ENCODE results near the gene NPAS3.

The NPAS3 gene

DNA sequence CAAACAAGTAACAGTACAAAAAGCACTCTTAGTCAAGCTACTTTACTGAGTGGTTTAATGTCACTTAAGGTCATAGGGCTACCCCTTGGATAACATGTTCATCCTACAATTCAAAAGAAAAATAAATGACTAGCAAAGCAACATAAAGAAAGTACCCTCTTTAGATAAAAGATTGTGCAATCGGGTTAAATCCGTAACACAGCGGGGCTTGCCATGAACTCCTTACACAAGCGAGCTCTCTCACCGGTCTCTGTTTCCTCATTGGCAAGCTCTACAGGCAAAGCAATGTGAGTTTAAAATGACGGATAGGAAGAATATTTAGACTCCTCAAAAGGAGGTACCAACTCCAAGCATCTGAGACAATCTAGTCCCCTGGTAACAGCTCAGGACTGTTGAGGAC is 871.6 kb downstream of the NPAS3 start:
- DNase-seq, result no peak

GRCh38 chr14:33811721-33812120 is 873.0 kb downstream of the NPAS3 start:
- DNase-seq, result no peak

- no peak for DNase-seq
Observed at GRCh38 chr14:33812181-33812580, 873.5 kb downstream of the NPAS3 start.

- DNase-seq, result no peak
Observed at GRCh38 chr14:33812601-33813000, 873.9 kb downstream of the NPAS3 start.

GRCh38 chr14:33814010-33814409 is 875.3 kb downstream of the NPAS3 start:
- DNase-seq, result no peak

GRCh38 chr14:33833706-33834465 is 895.2 kb downstream of the NPAS3 start:
- DNase-seq, result no peak

DNA sequence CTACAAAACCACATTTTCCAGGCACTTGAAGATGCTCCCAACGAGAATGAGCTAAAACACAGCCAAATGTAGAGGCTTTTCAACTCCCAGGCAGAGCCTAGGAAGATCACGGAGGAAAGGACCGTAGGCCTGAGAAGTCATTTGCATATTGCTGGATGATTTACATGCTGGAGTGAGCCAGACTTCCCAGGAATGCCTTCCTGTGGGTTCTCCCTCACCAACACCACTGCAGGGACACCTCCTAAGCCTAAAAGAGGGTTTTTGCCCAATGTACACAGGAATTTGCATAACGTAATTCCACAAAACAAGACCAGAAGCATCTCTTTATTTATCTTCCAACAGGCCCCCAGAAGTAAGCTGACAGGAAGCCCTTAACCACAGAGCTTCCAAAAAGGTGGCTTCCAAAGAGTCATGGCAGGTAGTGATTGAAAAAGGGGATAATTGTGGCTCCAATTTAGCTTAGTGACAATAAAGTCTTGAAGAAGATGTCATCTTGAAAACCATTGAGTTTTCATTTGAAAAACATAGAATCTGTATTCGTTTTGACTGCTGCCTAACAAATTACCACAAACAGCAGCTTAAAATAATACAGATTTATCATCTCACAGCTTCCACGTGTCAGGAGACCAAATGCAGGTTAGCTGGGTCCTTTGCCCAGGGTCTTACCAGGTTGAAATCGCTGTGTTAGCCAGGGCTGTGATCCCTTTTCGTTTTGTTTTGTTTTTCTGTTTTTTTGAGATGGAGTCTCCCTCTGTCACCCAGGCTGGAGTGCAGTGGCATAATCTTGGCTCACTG is 896.0 kb downstream of the NPAS3 start:
- DNase-seq, result no peak

- no peak for DNase-seq
Observed at GRCh38 chr14:33835261-33835655, 896.6 kb downstream of the NPAS3 start.

GRCh38 chr14:33835677-33836076 is 897.0 kb downstream of the NPAS3 start:
- DNase-seq, result no peak

- no peak for DNase-seq
Observed at GRCh38 chr14:33836203-33836899, 897.7 kb downstream of the NPAS3 start.

GRCh38 chr14:33836900-33837577 is 898.4 kb downstream of the NPAS3 start:
- no peak for DNase-seq

DNA sequence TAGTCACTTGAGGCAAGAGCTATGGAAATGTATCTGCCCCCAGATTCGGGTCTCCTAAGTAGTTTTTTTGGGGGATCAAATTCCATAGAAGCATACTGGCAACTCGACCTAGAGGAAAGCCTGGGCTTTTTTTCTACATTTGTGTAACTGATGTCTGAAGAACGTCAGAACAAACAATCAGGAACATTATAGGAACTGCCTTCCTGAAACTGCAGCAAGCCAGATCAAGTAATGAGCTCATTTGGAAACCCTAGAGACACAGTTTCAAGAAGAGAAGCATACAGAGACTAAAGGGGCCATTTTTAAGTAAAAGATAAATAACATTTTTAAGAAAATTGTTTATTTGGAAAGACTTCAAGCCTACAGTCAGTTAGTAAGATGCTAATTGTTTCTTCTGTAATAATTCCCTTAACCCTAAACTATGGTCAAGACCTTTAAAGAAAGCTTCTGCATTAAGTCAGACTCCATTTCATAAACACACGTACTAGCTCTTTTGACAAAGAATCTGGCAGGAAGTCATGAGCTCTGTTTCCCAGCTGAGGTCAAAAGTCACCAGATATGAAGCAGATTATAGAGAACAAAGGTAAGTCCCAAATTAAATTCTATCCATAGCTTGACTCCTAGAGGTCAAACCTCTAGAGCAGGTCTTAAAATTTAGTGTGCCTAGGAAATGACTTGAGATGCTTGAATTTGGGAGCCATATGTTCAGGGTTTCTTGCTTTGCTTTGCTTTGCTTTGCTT is 899.4 kb downstream of the NPAS3 start:
- no peak for DNase-seq

GRCh38 chr14:33839193-33840076 is 900.8 kb downstream of the NPAS3 start:
- DNase-seq, result peak; percentile 65

DNA sequence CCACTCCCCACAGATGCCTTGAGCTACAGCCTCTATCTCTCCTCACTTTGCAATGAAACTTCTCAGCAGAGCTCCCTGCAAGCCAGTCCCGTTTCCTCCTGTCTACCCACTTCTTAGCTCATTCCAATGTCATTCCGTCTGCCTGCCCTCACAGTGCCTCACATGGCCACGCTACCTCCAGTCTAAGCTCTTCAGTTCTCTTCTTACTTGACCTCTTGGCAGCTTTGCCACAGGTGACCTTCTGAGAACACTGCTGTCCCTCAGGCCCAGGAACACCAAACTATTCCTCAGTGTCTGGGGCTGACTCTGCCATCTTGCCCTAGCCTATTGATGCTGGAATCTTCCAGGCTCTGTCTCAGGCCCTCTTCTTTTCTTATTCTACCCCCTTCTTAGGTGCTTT is 902.1 kb downstream of the NPAS3 start:
- no peak for DNase-seq

DNA sequence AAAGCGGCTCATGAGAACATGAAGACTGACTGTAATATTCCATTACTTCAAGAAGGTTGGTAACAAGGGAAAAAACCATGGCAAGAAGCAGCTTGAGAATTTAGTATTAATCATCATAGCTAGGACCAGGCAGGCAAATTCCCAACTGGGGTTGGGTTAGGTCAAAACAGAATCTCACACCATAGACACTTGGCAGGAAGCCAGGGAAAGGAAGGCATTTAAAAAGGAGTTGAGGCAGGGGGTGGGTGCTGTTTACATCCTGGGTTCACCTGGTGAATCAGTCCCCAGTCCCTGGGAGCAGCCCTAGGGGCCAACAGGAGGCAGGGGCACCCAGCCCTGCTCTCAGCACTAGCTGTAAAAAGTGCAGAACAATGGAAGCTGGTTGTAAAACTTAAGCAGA is 903.6 kb downstream of the NPAS3 start:
- no peak for DNase-seq

GRCh38 chr14:33844118-33844517 is 905.4 kb downstream of the NPAS3 start:
- DNase-seq, result no peak

DNA sequence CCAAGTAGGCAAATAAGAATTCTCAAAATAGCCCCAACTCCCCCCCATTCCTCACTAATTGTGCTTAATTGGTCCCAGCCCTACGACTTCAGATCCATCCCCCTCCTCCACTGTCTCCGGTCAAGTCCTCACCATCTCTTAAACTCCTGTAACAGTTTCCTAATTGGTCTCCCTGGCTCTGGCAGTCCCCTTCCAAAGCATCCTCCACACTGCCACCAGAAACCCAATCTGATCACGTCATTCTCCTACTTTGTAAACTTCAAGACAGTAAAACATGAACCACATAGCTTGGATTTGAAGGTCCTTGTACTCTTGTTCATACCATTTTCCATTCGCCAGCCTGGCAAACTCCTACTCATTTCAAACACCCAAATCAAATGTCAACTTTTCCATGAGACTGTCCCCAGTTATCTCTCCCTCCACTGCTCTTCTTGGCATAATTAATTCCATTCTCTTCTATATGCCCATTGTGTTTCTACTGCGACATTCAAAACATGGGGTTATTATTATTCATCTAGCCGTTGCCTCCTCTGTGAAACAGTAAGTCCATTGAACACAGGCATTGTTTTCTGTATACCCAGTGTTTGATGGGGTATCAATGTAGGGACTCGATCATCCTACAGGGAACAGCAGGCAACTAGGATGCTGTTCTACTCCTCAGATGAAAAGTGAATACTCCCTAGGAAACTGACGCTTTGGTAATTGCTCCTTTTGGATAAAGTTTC is 907.6 kb downstream of the NPAS3 start:
- no peak for DNase-seq

- DNase-seq, result no peak
Observed at GRCh38 chr14:33847066-33847465, 908.4 kb downstream of the NPAS3 start.

DNA sequence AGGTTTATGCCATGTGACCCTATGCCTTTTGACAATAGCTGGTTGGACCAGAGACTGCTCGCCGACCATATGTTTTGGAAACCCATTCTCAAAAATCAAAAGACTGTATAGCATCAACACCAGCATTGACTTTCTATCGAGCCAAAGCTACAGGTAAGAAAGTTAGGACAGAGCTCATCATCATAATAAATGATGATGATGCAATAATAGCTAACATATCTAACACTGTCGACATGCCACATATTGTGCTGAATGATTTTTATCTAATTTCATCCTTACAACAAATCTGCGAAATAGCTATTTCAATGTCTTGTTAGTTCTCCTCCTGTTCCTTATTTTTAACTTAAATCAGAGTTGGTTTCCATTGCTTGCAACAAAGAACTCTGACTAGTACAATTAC is 909.3 kb downstream of the NPAS3 start:
- DNase-seq, result no peak

- DNase-seq, result peak; percentile 5
Observed at GRCh38 chr14:33848706-33849454, 910.2 kb downstream of the NPAS3 start.
